IPS-NIHi11 (cell line): ENCODE data around the gene MAP4K5.
"Not testable (repeated sequence)": the region's sequence is repeated elsewhere in the genome, so short reads cannot be mapped to it uniquely, and the experiment has no call there.

Experiments used
- DNase-seq: peaks from one replicate; pipeline ENCODE4 v3.0.0; 2012; ENCODE audit warnings: mixed read lengths, low spot score

MAP4K5 gene

DNA sequence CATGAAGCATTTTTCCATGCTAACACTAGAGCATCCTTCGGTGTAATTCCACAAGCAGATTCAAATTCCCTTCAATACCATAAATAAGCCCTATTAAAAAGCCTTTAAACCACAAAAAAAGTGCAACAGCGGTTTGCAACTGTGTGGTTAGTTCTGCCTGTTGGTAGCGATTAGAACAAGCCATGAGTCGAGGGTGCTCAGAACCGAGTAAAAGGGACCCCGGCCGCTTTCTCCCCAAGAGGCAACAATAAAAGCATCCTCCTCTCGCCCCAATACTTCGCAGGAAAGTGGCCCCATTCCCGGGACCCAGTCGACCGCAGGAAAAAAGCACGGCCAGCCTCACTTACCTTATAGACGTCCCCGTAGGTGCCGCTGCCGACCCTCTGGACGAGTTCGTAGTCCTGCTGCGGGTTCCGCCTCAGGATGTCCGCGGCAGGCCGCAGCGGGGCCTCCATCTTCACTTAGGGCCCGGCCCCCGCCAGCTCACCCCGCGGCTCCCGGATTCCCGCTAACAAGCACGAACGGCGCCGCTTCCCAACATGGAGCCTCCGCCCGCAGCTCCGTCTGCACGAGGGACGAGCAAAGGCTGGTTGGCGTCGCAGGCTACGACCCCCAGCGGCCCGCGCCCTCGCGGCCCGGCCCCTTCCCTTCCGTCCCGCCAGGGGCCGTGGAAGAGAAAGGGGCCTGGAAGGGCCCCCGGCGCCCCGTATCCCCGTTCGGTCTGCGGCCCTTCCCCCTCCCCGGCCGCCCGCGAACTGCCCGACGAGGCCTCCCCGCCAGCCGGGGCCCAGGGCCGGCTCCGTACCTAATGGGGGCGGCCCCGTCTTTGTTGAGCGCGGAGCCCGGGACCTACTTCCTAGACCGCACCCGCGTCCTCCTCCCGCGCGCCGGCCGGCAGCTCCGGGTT lies 521 bp downstream of the MAP4K5 start:
- peak; percentile 48 for DNase-seq

DNA sequence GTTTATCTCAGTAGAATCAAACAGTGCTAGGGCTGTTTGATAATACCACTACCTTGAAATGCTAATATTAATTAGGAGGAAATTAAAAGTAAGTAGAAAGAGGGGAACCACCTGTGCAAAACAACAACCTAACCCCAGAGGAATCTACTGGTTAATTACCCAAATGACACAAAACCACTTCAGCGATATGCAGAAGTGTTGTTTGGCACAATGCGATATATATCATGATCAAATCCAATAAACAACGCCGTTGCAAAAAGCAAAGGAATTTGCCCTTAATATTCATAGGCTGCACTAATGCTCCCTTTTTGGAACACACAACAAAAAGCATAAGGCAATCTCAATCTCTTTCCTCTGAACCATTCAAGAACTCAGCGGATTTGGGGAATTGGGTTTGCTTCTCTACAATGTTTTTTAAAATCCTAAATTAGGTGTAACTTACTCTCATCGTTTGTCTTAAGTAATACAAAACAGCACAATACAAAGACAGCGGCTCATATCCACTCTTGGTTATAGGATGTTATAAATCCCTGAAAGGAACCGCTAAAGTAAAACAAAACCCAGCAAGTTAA lies 1.5 kb downstream of the MAP4K5 start:
- no peak for DNase-seq

DNA sequence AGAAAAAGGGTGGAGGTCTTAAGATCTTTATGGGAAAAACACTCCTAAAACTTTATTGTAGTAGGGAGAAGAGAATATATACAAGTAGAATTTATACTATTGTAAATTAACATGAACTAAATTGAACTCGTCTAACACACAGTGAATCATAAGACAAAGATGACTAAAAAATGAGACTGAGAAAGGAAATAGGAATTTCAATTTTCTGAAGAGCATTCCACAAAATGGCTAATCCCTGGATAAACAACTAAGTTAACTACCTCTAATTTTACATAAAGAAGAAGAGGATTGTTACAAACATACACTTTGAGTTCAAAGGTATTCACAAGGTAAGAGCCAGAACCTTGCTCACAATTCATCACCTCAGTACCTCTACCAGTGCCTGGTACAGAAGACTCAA lies 2.0 kb downstream of the MAP4K5 start:
- DNase-seq, result no peak

DNA sequence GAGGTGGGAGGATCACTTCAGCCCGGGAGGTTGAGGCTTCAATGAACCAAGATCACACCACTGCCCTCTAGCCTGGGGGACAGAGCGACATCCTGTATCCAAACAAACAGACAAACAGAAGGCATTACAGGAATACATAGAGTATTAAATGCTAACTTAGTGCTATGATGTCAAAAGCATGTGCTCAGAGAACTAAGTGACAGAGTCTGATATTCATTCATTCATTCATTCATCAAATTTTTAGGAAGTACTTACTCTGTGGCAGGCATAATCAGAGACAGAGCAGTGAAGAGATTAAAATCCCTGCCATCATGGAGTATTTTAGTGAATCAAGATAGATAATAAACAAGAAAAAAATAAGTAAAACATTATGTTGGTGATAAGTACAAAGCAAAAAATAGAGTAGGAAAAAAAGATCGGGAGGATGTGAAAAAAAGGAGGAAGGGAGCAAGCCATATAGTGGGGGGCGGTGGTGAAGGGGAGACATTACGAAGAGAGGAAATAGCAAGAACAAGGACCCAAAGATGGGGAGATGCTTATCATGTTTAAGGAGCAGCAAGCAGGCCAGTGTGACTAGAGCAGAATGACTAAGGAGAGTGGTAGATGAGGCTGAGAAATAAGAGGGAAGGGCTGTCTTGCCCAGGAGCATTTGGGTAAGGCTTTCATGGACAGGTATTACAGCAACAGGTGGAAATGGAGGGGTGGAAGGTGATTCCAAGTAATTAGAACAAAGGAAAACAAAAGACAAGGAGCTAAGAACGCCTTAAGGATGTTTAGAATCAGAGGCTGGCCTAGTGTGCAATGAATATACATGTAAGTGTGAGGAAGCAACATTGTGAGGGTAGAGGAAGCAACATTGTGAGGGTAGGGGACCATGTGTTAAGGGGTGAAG lies 2.8 kb downstream of the MAP4K5 start:
- DNase-seq, result no peak

DNA sequence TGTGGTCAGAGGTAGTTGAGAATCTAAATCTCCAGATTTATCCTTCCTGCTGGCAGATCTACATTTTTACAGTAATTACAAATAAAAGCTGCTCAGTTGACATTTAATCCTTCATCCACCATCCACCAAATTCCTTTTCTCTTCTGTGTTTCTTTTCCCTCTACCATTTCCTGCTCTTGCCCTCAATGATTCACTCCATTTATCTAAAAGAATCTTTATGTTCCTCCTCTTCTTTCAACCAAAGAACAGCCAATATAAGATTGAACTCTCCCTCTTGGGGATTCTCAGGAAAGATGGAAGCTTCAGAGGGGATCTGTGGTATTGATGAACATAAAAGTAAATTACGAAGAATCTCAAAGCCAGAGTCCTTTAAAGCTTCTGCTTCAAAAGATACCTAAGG lies 4.4 kb downstream of the MAP4K5 start:
- no peak for DNase-seq

DNA sequence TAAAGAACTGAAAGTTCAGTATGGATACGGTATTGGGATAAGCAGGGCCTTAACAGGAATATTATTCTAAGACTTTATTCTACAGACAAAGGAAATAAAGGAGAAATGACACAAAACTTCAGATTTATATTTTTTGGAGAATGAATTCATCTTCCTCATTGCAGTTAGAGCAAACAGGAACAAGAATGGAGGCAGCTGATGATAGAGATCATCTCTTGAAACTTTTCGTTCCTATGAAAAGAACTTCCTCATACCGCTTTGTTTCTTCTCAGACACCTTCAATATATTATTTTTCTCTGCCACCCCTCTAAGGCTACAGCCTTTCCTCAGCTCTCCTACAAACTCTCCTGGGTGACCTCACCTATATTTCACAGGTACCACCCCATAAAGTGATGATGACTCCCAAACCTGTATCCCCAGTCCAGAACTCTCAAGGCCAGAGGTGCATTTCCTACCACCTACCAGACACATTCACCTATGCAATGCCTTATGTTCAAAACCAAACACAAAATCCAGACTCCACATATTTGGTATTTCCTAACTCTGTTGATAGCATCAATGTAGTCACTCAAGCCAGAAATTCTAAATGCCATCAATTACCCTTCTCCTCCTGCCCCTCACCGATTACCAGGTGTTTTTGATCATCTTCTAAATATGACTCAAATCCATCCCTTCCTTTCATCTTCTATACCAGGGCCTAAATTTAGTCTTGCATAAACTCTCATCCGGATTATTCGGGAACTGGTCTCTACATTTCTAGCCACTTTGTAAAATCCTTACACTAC lies 7.4 kb downstream of the MAP4K5 start:
- no peak for DNase-seq

DNA sequence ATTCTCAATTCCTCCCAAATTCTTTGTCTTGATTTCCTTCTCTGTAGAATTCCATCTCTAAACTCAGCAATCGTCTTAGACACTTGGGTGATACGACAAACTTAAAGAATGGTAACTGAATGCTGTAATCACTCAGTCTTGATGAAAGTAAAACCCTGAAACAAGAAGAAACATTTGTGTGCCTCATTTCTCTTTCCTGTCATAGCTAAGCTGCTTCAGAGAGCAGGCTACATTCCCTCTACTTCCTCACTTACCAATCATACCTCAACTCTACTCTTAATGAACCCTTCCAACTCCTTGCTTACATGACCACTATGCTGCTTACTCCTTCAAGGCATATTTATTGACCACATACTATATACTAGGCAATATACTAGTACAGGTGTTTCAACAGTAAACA lies 8.3 kb downstream of the MAP4K5 start:
- no peak for DNase-seq

DNA sequence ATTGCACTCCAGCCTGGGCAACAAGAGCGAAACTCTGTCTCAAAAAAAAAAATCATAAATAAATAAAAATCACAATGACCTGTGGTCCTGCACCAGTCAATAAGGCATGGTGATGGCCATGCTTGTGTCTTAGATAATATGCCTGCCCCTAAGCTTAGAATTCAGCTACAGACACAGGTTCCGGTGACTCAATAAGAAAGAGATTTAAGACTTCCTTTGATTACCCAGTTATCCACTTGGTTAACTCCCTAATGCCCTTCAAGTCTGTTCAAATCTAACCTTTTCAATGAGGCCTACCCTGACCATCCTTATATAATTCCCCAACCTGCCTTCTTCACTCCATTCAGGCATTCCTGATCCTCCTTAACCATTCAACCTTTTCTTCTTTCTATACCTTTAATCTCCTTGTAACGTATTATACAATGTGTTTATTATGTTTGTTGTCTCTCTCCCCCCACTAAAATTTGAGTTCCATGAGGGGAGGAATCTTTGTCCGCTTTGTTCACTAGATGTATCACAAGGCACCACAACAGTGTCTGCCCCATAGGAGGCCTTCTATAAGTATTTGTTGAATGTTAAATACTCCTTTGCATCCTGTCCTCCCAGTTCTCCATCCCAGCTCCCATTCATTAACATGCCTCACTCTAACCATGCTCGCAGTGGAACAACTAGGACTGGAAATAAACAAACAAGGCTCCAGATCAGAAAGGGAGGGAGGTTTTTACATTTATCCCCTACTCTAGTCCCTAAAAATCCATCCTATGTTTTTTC lies 8.9 kb downstream of the MAP4K5 start:
- DNase-seq, result no peak

DNA sequence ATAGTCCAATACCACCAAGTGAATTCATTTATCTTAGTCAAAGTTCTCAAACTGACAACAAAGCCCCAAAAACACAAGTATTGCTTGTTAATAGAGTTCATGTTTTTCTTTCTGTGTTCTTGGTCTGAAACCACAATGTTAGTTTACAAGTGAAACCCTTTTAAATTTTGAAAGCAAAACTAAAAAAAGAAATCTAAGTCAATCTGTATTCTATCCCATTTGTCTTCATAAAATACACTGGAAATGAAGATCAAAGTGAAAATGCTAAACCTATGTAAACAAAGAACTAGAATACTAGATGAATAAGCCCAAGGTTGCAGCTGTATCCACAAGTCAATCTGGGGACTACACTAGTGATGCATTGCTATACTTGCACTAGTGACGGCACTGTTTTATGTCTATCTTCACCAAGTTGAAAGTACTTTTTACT lies 10.4 kb downstream of the MAP4K5 start:
- no peak for DNase-seq

DNA sequence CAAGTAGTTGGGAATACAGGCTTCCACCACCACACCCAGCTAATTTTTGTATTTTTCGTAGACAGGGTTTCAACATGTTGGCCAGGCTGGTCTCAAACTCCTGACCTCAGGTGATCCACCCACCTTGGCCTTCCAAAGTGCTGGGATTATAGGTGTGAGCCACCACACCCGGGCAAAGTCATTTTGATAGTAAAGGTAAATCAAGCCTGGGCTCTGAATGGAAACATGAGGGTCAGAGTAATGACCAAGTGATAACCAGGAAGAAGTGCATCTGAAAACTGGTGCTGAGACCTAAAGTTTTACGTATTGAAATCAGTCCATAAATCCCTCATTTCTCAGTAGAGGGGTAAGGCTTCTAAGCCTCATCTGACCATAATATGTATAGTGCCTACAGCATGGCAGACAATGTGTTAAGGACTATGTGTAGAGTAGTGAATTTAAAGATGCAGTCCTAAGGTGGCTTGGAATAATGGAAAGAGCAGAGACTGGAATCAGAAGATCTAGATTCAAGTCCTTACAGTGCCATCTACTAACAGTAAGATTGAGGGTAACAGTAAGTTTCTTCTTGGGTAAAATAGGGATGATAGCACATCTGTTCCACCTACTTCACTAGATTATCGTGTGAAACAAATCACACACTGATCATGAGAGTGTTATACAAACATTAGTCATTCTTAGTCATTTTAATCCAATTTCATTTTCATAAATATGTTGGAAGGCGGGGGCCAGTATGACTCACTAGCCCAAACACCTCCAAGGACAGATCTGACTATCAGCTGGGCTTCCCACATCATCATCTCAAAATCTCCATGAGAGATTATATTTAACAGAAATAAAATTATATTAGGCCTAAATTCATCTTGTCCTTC lies 11.2 kb downstream of the MAP4K5 start:
- no peak for DNase-seq

DNA sequence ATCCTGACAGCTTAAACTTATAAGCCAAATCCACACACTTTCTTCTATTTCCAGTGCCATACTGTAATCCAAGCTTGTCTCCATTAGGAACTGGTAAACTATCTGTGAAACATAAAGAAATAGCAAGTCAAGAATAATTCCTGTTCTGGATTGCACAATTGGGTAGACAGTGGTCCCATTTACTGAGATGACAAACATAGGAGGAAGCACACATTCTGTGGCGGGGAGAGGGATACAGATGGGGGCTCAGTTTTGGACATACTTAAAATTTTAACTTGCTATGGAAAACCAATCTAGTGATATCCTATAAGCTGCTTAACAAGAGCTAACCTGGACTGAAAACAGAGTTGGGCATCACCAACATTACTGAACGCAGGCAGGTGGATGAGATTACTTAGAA lies 16.3 kb downstream of the MAP4K5 start:
- no peak for DNase-seq

DNA sequence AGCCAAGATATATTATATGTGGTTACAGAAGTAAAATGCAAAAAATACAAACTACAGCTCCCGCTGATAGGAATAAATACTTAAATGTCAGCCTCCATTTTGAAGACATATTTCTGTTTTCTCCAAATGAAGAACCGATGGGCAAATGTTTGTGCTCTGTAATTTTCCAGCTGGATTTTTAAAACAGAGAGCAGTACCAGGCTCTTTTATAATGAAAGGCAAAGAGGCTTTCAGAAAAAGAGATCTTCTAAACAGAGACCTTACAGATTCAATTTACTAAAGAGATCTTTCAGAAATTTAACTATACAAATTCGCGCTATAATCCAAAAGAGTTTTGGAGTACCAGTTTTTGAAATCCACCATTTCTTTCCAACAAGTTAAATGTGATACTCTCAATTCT lies 19.9 kb downstream of the MAP4K5 start:
- no peak for DNase-seq

DNA sequence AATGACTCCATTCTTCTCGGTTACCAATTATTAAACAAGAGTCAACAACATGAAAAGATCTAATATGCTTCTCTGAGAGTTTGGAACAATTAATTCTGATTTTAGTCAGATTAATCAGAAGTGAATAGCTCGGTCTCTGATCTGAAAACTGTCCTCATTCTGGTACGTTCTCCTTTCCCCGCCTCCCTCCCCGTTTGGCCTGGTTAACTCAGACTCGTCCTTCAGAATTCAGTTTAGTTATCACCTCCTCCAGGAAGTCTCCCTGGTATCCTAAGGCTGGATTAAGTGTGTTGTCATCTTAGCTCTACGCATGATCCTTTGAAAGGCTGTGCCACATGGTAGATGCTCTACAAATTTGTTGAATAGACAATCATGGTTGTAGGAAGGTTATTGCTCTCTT lies 22.2 kb downstream of the MAP4K5 start:
- DNase-seq, result no peak

DNA sequence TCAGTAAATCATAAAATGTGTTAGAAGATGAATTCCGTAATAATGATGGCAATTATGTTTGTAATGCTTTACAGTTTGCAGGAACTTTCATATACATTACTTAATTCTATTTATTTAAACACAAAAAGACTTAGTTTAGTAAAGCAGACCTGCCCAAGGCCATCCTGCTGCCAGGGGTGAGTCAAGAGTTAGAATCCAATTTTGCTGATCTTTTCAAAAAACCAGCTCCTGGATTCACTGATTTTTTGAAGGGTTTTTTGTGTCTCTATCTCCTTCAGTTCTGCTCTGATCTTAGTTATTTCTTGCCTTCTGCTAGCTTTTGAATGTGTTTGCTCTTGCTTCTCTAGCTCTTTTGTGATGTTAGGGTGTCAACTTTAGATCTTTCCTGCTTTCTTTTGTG lies 25.3 kb downstream of the MAP4K5 start:
- not testable (repeated sequence) for DNase-seq

DNA sequence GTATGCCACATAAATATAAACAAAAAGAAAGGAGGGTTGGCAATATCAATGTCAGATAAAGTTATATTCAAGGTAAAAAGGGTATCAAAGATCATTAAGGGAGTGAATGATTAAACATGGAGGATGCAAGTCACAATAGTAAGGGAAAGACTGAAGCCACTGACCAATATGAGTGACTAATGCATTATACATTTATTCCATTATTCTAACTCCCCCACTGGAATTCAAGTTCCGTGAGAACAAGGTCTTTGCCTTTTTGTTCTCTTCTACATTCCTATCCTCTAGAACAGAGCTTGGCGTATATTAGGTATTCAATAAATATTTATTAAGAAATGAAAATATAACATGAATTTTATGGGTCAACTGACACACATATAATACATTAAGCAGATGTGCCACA lies 30.7 kb downstream of the MAP4K5 start:
- DNase-seq, result no peak

DNA sequence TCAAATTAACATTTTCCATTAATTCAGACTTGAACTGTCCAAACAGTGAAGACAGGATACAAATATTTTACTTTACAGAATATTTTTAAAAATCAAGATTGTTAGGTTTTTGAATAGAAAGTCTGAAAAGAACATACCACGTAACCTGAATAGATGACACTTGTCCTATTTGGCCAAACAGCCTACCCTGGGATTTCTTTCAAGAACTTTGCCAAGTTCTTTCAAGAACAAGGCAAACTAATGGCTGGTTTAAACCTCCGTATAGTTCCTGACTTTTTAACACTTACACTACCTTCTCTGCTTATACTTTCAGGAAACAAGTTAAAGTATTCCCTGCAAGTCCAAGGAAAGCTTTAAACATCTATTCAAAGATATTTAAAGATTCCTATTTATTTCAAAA lies 35.0 kb downstream of the MAP4K5 start:
- DNase-seq, result no peak

DNA sequence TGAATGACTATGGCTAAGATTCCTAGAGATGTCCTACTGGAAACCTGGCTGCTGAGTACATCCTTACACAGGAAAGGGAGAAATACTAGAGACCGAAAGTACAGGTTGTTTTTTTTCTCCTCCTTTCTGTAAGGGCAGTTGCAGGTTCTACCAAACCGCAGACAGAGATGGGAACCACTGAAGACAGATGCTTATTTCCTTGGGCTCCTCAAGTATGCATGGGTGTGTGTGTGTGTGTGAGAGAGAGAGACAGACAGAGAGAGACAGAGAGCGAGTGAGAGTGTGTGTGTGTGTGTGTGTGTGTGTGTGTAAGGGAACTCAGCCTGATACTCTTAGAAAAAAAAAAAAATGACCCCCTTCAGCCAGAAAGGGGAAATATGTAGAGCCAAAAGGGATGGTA lies 42.5 kb downstream of the MAP4K5 start:
- no peak for DNase-seq

DNA sequence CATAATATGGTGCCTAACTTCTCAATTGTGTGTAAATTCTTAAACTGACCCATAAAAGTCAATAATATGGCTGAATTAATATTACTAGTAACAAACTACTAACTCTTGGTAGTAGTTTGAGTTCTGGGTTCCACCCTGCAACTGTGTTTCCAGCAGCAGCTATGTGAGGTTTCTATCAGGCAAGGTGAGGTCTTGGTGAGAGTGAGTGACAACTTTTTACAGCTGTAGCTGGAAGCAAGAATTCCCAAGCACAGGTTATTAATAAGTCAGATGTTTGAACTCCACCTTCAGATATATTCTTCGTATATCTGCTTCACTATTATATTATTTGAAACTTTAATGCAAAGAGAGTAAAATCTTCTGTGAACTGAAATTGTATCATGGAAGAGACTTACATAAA lies 43.8 kb downstream of the MAP4K5 start:
- no peak for DNase-seq

DNA sequence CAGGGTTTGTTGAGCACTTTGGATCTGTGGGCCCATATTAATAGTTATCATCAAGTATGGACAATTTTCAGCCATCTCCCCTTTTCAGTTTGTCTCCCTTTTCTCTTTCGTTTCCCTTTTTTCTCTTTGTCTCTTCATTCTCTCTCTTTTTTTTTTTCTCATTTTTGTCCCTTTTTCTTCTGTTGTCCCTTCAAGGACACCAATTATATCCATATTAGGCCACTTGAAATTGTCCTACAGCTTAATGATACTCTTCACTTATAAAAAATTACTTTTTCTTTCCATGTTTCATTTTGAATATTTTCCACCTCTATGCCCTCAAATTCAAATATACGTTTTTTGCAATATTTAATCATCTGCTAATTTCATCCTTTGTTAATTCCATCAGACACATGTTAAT lies 53.3 kb downstream of the MAP4K5 start:
- DNase-seq, result no peak

DNA sequence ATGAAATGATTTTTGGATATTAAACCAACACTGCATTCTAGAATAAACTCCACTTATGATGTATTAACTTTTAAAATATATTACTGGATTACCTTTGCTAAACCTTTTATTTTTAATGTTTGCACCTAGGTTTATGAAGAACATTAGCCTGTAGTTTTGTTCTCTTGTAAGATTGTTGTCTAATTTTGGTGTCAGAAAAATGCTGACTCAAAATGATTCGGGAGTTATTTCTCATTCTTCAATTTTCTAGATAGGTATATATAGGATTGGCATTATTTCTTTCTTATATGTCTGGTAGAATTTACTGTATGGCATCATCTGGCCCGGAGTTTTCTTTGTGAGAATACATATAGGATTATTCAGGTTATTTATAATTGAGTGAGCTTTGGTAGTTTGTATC lies 54.6 kb downstream of the MAP4K5 start:
- no peak for DNase-seq
